Caco-2 (cell line): ENCODE measurements around the gene IPMK. TPM values are rescaled to one million over a fixed set of nuclear protein-coding genes. Genes with fewer than 3 reads are reported as not detected.

Experiments
- BruUV-seq: library from RNA; stranded (reverse); fragments of 400-500 nt; replicated peaks from 2 replicates; lab custom pipeline; 2021; lab: Mats Ljungman, UMichigan
- CTCF ChIA-PET: fragments of 300-600 bp; sonication (Branson Sonifier 250); formaldehyde crosslinking; loops from one replicate; lab custom pipeline; 2022; ENCODE audit warnings: antibody characterized with exemption; lab: Charles Lee
- POLR2A ChIA-PET: fragments of 300-600 bp; sonication (Branson Sonifier 250); formaldehyde crosslinking; loops from one replicate; lab custom pipeline; 2022; ENCODE audit warnings: antibody characterized with exemption; lab: Charles Lee
- DNase-seq, 2 experiments: peaks; one replicate each; pipeline versions ENCODE4 v3.0.0 to v3.0.0-alpha.2; 2020 to 2022
- H3K27me3 ChIP-seq: replicated peaks from 2 replicates; pipeline ENCODE4 v1.6.0; 2011; ENCODE audit warnings: low read length; ENCODE audit not compliant: control insufficient read depth, insufficient read depth
- H3K36me3 ChIP-seq: 2 replicates; pipeline ENCODE4 v1.5.1; 2011; ENCODE audit warnings: low read length; ENCODE audit not compliant: control insufficient read depth, insufficient read depth
- H3K4me1 ChIP-seq: fragments of 250-450 bp; sonication (Bioruptor Pico); 2 replicates; pipeline ENCODE4 v1.5.1; 2020; ENCODE audit warnings: mild to moderate bottlenecking
- H3K4me3 ChIP-seq: 2 replicates; pipeline ENCODE4 v1.5.1; 2011; ENCODE audit warnings: low read depth, mild to moderate bottlenecking, control low read depth, low read length
- H3K9me3 ChIP-seq: fragments of 250-450 bp; sonication (Bioruptor Pico); 2 replicates; pipeline ENCODE4 v1.5.1; 2020; ENCODE audit warnings: mild to moderate bottlenecking, moderate library complexity
- H3K27ac Mint-ChIP-seq: one replicate; pipeline ENCODE4 v1.8.0; 2022; ENCODE audit warnings: mixed read lengths; ENCODE audit not compliant: unreplicated experiment
- H3K27me3 Mint-ChIP-seq: one replicate; pipeline ENCODE4 v1.8.0; 2022; ENCODE audit warnings: mixed read lengths; ENCODE audit not compliant: insufficient read depth, unreplicated experiment
- H3K36me3 Mint-ChIP-seq: one replicate; pipeline ENCODE4 v1.8.0; 2022; ENCODE audit warnings: mild to moderate bottlenecking, mixed read lengths; ENCODE audit not compliant: insufficient read depth, unreplicated experiment
- H3K4me1 Mint-ChIP-seq: one replicate; pipeline ENCODE4 v1.8.0; 2022; ENCODE audit warnings: low read depth, mixed read lengths; ENCODE audit not compliant: unreplicated experiment
- H3K4me3 Mint-ChIP-seq: one replicate; pipeline ENCODE4 v1.8.0; 2022; ENCODE audit warnings: mild to moderate bottlenecking, moderate library complexity, mixed read lengths; ENCODE audit not compliant: unreplicated experiment
- H3K9me3 Mint-ChIP-seq: one replicate; pipeline ENCODE4 v1.8.0; 2022; ENCODE audit warnings: mixed read lengths; ENCODE audit not compliant: unreplicated experiment
- CTCF ChIP-seq, 2 experiments: fragments of 200-600 bp in 1 of 2; IDR thresholded peaks; 1 replicate in 1 of 2; 2 replicates in 1 of 2; pipeline versions ENCODE4 v1.5.1 to v1.8.0; 2011 to 2022; ENCODE audit warnings: antibody characterized with exemption in 1 of 2, control low read depth in 1 of 2, inconsistent platforms in 1 of 2, low read depth in 1 of 2, low read length in 1 of 2, mild to moderate bottlenecking in 1 of 2, moderate library complexity in 1 of 2; ENCODE audit not compliant: insufficient read depth in 1 of 2, severe bottlenecking in 1 of 2, unreplicated experiment in 1 of 2
- intact Hi-C: fragments of 100-400 bp; cut with micrococcal nuclease; formaldehyde crosslinking; loops from one replicate; pipeline ENCODE4 v1.10.0; 2022; ENCODE audit not compliant: unreplicated experiment
- total RNA-seq: library from RNA; stranded (reverse); gene quantifications from 2 replicates; pipeline ENCODE4 v1.2.3, GENCODE V29; 2022

IPMK gene
- total RNA-seq, 1 experiment from 2014 or later, result 18.3 TPM

DNA sequence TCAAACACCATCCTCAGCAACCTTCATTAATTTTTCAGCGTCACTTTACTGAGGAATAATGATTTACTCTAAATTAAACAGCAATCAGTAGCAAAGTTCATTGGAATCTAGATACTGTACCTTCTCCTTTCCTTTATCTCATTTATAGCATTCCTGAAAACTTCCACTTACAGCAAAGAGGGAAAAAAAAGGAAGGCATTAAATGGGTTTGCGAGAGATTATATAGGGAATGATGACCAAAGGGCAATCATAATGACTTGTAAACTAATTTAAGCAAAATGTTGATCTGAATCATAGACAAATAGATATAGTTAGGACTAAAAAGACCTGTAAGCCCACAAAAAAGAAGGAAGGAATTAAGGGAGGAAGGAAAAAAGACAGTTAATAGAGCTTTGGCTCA lies 42.0 kb downstream of the IPMK start:
- intact Hi-C loops, result loop anchor here (1.0 kb wide), 1 partner anchor 44 kb away; the partner anchor contains the start of gene CISD1
- peaks cover 2% of the 10 kb centered on the region; the same call in 1 of the 2 replicates for H3K36me3 ChIP-seq
- TF ChIP-seq CTCF (IDR thresholded peaks at IDR 0.05; ENCODE audit: insufficient read depth in 1 of 2, low read depth in 1 of 2, low read length in 1 of 2, severe bottlenecking in 1 of 2, unreplicated experiment in 1 of 2), result no peak
- no TSS peak for BruUV-seq
- H3K4me1 ChIP-seq, result peaks cover 23% of the 10 kb centered on the region
- Mint-ChIP-seq H3K36me3 (peaks cover 8% of the 10 kb centered on the region), H3K27ac (peak overlapping the region; percentile 2), H3K4me3 (no peak overlapping the region), H3K9me3 (peaks cover 3% of the 10 kb centered on the region), H3K27me3 (no peaks in the 10 kb centered on the region), H3K4me1 (peaks cover 17% of the 10 kb centered on the region)
- CTCF ChIA-PET, result interaction anchor here (0.6 to 1.5 kb wide), 3 partner anchors 11 to 75 kb away, joined by 3 read pairs; no protein-coding TSS in a partner anchor
- H3K9me3 ChIP-seq, result no peaks in the 10 kb centered on the region
- H3K27me3 ChIP-seq, result no peaks in the 10 kb centered on the region
- DNase-seq, result no peak
- no peak overlapping the region for H3K4me3 ChIP-seq
- POLR2A ChIA-PET, result no interaction called here

- Histone ChIP-seq H3K9me3 (no peaks in the 10 kb centered on the region), H3K36me3 (no peaks in the 10 kb centered on the region), H3K4me1 (peaks cover 29% of the 10 kb centered on the region), H3K27me3 (no peaks in the 10 kb centered on the region), H3K4me3 (no peak overlapping the region)
- CTCF ChIA-PET, result no interaction called here
- POLR2A ChIA-PET, result no interaction called here
- H3K4me3 Mint-ChIP-seq, result no peak overlapping the region
- intact Hi-C loops, result no loop called here
- no peak for TF ChIP-seq CTCF (IDR thresholded peaks at IDR 0.05; ENCODE audit: insufficient read depth in 1 of 2, low read depth in 1 of 2, low read length in 1 of 2, severe bottlenecking in 1 of 2, unreplicated experiment in 1 of 2)
- H3K36me3 Mint-ChIP-seq, result no peaks in the 10 kb centered on the region
- no peak for DNase-seq
- H3K9me3 Mint-ChIP-seq, result no peaks in the 10 kb centered on the region
- peaks cover 29% of the 10 kb centered on the region for H3K4me1 Mint-ChIP-seq
- no peak overlapping the region for H3K27ac Mint-ChIP-seq
- BruUV-seq, result no TSS peak
- H3K27me3 Mint-ChIP-seq, result no peaks in the 10 kb centered on the region
Measured at GRCh38 chr10:58220769-58221451, 46.8 kb downstream of the IPMK start.

DNA sequence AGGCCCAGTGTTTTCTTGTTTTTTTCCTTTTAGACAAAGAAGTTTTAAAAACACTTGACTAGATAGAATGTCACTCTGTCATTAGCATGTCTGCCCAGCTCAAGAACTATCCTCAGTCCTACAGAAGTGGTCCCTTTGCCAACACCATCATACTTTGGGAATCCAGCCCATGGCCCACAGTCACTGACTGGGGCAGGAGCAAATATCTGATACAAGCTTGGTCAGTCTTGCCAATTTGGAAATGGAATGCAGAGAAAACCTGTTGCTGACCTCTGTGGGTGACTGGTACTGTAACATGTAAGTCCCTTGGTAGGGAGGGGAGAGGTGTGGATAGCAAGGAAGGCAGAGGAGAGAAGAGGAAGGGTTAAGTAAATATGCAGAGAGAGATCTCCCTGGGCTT lies 47.8 kb downstream of the IPMK start:
- Histone ChIP-seq H3K9me3 (no peaks in the 10 kb centered on the region), H3K27me3 (no peaks in the 10 kb centered on the region), H3K4me3 (no peak overlapping the region), H3K36me3 (no peaks in the 10 kb centered on the region), H3K4me1 (peaks cover 18% of the 10 kb centered on the region)
- Mint-ChIP-seq H3K9me3 (no peaks in the 10 kb centered on the region), H3K27me3 (no peaks in the 10 kb centered on the region), H3K36me3 (no peaks in the 10 kb centered on the region), H3K4me1 (peaks cover 19% of the 10 kb centered on the region), H3K27ac (no peak overlapping the region), H3K4me3 (no peak overlapping the region)
- BruUV-seq, result no TSS peak
- no peak for TF ChIP-seq CTCF (IDR thresholded peaks at IDR 0.05; ENCODE audit: insufficient read depth in 1 of 2, low read depth in 1 of 2, low read length in 1 of 2, severe bottlenecking in 1 of 2, unreplicated experiment in 1 of 2)
- CTCF ChIA-PET, result no interaction called here
- intact Hi-C loops, result no loop called here
- POLR2A ChIA-PET, result no interaction called here
- DNase-seq, result no peak
